Activated T-helper 1 cell treated with anti-CD3 and anti-CD28 coated beads, Interleukin-12 subunit alpha, Interleukin-12 subunit beta, Interleukin-2, Interleukin-4 antibody, amounts not matched to agents 30 ng/mL and 10 ng/mL and 1 ng/mL, durations not matched to agents 14 hours and 24 hours and 36 hours (primary cell): ENCODE results near the gene UROC1. TPM values are rescaled to one million over a fixed set of nuclear protein-coding genes. Genes with fewer than 3 reads are reported as not detected.

Experiments
- DNase-seq: peaks from one replicate; pipeline ENCODE4 v3.0.0; 2021; ENCODE audit warnings: low spot score
- H3K27ac Mint-ChIP-seq: one replicate; pipeline ENCODE4 v1.8.0; 2021; ENCODE audit warnings: mild to moderate bottlenecking, mixed read lengths
- H3K27me3 Mint-ChIP-seq: one replicate; pipeline ENCODE4 v1.8.0; 2022; ENCODE audit warnings: mild to moderate bottlenecking, moderate library complexity, mixed read lengths; ENCODE audit not compliant: insufficient read depth
- H3K36me3 Mint-ChIP-seq: one replicate; pipeline ENCODE4 v1.8.0; 2021; ENCODE audit warnings: low read depth, mixed read lengths
- H3K4me1 Mint-ChIP-seq: one replicate; pipeline ENCODE4 v1.8.0; 2021; ENCODE audit warnings: low read depth, mixed read lengths
- H3K4me3 Mint-ChIP-seq: one replicate; pipeline ENCODE4 v1.8.0; 2021; ENCODE audit warnings: mild to moderate bottlenecking, moderate library complexity, mixed read lengths
- H3K9me3 Mint-ChIP-seq: one replicate; pipeline ENCODE4 v1.8.0; 2021; ENCODE audit warnings: mixed read lengths
- intact Hi-C: fragments of 100-400 bp; cut with micrococcal nuclease; formaldehyde crosslinking; loops from one replicate; pipeline ENCODE4 v1.15.1; 2024
- total RNA-seq: library from RNA; stranded (reverse); gene quantifications from 2 replicates; pipeline ENCODE4 v1.2.3, GENCODE V29; 2022

Gene UROC1
- total RNA-seq, 1 donor from 2014 or later: not detected

DNA sequence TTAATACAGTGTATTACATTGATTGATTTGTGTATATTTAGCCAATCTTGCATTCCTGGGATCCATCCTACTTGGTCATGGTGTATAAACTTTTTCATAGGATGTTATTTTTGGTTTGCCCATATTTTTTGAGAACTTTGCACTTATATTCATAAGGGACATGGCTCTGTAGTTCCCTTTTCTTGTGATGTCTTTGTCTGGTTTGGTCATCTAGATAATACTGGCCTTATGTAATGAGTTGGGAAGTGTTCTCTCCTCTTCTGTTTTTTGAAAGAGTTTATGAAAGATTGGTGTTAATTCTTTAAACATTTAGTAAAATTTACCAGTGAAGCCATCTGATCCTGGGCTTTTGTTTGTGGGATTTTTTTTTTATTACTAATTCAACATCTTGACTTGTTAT, 15.9 kb upstream of the UROC1 start:
- H3K27me3 Mint-ChIP-seq: peaks cover 11% of the 10 kb centered on the region
- H3K4me1 Mint-ChIP-seq: no peaks in the 10 kb centered on the region
- H3K9me3 Mint-ChIP-seq: no peaks in the 10 kb centered on the region
- no peak overlapping the region for H3K27ac Mint-ChIP-seq
- intact Hi-C loops: no loop called here
- DNase-seq: no peak
- H3K36me3 Mint-ChIP-seq: no peaks in the 10 kb centered on the region
- no peak overlapping the region for H3K4me3 Mint-ChIP-seq

DNA sequence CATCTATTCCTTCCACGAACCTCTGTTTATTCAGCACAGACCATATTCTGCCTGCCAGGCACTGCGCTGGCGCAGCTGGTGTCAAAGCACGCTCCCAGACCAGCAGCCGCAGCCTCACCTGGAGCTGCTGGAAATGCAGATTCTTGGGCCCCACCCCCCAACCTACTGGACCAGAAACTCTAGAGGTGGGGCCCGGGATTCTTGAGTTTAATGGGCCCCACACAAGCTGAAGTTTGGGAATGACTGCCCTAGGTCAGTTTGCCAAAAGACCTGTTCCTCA, 13.4 kb upstream of the UROC1 start:
- intact Hi-C loops: no loop called here
- no peak for DNase-seq
- Mint-ChIP-seq H3K27me3 (peaks cover 12% of the 10 kb centered on the region), H3K4me1 (no peaks in the 10 kb centered on the region), H3K4me3 (no peak overlapping the region), H3K9me3 (no peaks in the 10 kb centered on the region), H3K36me3 (no peaks in the 10 kb centered on the region), H3K27ac (no peak overlapping the region)

DNA sequence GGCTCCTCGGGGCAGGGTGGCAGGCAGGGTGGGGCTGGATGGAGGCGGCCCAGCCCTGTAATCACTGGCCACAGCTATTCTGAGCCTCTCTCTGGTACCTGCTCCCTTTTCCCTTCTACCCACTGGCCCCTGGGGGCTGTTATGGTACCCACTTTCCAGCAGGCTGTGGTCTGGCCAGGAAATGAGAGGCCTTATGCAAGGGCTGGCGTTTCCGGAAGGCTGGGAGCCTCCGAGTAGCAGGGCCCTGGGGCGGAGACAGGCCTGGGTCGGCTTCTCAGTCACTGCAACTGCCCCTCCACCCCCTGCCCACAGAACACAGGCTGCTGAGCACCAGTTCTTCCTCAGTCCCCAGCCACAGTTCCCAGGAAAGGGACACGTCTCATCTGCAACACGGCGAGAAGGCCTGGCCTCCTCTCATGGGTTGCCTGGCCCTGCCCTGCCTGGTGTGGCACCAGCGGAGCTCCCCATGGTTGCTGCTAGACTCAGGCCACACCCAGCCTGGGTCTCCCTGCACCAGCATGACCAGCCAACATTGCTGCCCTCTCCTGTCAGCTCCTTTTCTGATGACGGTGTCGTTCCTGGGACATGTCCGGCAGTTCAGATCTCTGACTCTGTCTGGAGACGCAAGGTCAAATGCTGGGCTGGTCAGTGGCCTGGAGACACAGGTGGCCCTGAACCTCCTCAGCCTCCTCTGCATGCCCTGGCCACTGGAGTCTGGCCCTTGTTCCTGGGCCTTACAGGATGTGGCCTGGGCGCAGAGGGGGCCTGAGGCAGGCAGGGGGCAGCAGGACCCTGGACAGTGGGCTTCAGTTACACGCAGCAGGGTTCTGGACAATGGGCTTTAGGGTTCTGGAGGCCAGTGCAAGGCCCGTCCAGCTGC, 12.8 kb upstream of the UROC1 start:
- no peak for DNase-seq
- H3K27me3 Mint-ChIP-seq: peaks cover 17% of the 10 kb centered on the region
- H3K36me3 Mint-ChIP-seq: no peaks in the 10 kb centered on the region
- intact Hi-C loops: no loop called here
- H3K9me3 Mint-ChIP-seq: no peaks in the 10 kb centered on the region
- no peak overlapping the region for H3K27ac Mint-ChIP-seq
- H3K4me3 Mint-ChIP-seq: no peak overlapping the region
- H3K4me1 Mint-ChIP-seq: no peaks in the 10 kb centered on the region

DNA sequence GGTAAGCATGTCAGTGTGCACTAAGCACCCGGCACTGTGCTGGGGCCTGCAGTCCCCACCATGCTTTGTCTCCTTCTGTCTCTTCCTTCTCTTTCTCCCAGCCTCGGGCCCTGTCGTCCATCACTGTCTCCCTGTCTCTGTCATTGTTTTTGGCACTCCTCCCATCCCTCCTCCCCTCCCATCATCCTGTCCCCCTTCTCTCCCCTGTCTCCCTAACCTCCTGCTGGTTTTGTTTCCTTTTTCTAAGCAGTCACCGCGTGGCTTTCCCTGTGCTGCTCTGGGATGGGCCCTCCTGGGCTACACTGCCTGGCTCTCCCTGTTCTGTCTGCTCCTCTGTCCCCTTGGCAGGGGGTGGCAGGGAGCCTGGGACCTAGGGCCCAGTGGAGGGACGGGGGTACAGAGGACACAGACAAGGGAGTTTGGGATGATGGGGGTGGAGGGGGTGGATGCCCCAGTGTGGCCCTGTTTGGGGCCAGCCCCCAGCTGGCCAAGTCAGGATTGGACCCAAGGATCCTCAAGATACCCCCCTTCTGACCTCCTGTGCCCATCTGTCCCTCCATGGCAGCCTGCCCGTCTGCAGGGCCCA, 12.1 kb upstream of the UROC1 start:
- no peaks in the 10 kb centered on the region for H3K9me3 Mint-ChIP-seq

DNA sequence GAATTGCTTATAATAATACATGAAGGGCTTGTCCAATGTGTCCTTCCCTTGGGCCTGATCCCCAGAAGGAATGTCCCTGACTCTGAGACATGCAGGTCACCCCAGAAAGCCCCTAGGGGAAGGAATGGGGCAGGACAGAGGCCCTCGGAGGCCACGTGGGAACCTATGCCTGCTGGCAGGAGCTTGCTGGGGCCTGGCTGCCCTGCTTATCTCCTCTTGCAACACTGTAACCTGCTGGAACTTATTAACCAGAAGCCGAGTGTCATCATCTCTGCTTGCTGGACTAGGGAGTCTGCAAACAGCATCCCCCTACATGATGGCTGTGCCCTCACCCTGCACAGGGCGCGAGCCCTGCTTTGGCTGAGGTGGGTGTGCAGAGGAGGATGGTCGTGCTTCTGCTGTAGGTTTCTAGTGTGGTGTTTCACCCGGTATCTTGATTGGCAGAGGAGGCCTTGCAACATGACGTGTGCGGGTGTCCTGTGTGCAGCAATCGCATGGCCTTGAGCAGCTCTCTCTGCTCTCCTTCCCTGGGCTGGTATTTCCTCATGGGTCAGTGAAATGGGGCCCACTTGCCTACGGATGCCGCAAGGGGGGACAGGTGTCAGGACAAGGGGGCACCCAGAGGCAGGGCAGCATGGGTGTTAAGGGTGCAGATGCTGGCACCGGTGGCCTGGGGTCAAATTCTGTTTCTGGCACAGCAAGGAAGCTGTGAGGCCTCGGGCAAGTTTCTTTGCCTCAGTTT, 11.4 kb upstream of the UROC1 start:
- H3K27ac Mint-ChIP-seq: no peak overlapping the region
- intact Hi-C loops: no loop called here
- H3K4me1 Mint-ChIP-seq: no peaks in the 10 kb centered on the region

More for the DNA sequence above, 12.1 kb upstream of the UROC1 start:
- Mint-ChIP-seq H3K36me3 (no peaks in the 10 kb centered on the region), H3K4me1 (no peaks in the 10 kb centered on the region), H3K4me3 (no peak overlapping the region), H3K27ac (no peak overlapping the region), H3K27me3 (peaks cover 23% of the 10 kb centered on the region)
- intact Hi-C loops: no loop called here
- no peak for DNase-seq

DNA sequence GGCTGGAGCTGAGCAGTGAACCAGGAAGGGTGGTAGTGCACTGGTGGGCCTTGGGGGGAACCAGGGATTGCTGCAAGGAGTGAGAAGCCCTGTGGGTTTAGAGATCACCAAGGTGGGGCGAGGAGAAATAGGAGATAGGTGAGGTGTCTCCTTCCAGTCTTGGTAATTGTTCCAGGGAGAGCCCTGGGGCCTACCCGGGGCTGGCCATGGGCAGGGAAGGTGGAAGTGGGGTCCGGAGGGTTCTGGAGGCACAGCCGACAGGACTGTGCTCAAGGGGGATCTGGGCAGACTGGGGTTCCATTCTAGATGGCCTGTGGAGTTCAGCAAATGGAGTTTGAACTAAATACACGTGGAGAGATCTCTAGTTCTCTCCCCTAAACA, 10.8 kb upstream of the UROC1 start:
- intact Hi-C loops: no loop called here
- Mint-ChIP-seq H3K4me3 (no peak overlapping the region), H3K27me3 (peaks cover 21% of the 10 kb centered on the region), H3K36me3 (no peaks in the 10 kb centered on the region), H3K27ac (peak overlapping the region; percentile 12), H3K9me3 (no peaks in the 10 kb centered on the region), H3K4me1 (no peaks in the 10 kb centered on the region)
- DNase-seq: no peak

More for the DNA sequence above, 11.4 kb upstream of the UROC1 start:
- Mint-ChIP-seq H3K4me3 (no peak overlapping the region), H3K36me3 (no peaks in the 10 kb centered on the region), H3K9me3 (no peaks in the 10 kb centered on the region), H3K27me3 (peaks cover 21% of the 10 kb centered on the region)
- no peak for DNase-seq

DNA sequence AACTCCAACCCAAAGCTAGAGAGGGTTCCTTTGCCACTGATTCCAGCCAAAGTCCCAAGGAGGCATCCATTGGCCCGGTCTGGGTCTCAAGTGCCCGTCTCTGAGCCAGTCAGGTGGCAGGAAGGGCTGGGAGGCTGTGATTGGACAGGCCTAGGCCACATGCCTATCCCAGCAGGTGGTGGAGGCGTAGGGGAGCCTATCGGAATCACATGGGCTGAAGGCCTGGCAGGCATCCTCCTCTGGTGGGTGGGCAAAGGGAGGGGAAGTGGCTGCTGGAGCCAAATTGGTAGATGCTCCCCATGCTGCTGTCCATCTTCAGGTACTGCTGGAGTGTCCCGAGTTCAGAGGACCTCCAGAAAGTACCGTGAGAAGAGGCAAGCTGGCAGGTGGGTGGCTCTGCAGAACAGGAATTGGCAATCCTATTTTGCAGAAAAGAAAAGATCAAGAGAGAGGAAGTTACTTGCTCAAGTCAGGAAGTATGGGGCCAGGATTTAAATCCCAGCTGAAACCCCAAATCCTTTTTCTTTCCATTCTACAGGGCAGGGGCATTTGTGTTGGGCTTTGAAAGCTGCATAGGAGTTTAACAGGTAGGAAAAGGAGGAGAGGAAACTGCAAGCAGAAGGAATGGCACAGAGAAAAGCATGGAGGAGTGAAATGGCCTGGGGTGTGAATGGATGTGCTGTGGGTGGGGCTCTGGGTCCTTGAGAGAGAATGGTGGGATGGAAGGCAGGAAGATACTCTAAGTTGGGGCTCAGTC, 10.1 kb upstream of the UROC1 start:
- Mint-ChIP-seq H3K27ac (no peak overlapping the region), H3K9me3 (no peaks in the 10 kb centered on the region), H3K4me1 (no peaks in the 10 kb centered on the region), H3K4me3 (no peak overlapping the region), H3K27me3 (peaks cover 26% of the 10 kb centered on the region), H3K36me3 (no peaks in the 10 kb centered on the region)
- no peak for DNase-seq
- intact Hi-C loops: no loop called here

DNA sequence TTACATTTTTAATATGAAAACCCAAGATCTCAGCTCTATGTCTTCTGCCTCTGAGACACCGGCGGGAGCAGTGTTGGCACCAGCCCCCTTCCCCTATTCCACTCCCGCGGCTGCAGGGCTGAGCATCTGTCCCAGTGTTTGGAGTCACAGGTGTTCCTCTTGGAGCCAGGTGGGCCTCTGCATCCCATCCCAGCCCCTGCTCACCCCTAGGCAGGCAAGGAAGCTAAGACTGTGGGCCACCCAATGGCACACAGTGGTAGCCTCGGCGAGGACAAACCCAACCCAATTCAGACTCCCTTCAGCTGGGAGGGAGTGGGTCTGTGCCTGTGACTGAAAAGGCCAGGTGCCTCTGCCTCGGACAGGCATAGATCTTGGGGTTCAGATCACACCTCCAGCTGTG, 9.4 kb upstream of the UROC1 start:
- H3K4me3 Mint-ChIP-seq: no peak overlapping the region
- H3K27ac Mint-ChIP-seq: no peak overlapping the region
- no peaks in the 10 kb centered on the region for H3K9me3 Mint-ChIP-seq
- peaks cover 33% of the 10 kb centered on the region for H3K27me3 Mint-ChIP-seq
- no peaks in the 10 kb centered on the region for H3K36me3 Mint-ChIP-seq
- DNase-seq: no peak
- H3K4me1 Mint-ChIP-seq: no peaks in the 10 kb centered on the region
- intact Hi-C loops: no loop called here

DNA sequence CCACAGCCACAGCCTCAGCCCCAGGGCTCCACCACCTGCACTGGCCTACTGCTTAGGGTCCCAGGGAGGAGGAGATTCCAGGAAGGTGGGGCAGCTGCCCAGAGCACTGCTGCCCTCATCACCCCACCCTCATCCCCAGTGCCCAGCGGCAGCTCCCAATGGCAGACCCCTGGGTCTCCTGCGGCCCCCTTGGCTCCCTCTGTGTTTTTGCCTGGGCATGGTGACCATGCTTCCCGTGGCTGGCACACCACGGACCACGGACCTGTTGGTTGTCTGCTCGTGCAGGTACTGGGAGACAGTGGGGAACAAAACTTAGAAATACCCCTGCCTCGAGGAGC, 9.1 kb upstream of the UROC1 start:
- Mint-ChIP-seq H3K36me3 (no peaks in the 10 kb centered on the region), H3K4me1 (no peaks in the 10 kb centered on the region), H3K4me3 (no peak overlapping the region), H3K27me3 (peaks cover 33% of the 10 kb centered on the region), H3K9me3 (no peaks in the 10 kb centered on the region), H3K27ac (no peak overlapping the region)
- intact Hi-C loops: no loop called here
- no peak for DNase-seq

DNA sequence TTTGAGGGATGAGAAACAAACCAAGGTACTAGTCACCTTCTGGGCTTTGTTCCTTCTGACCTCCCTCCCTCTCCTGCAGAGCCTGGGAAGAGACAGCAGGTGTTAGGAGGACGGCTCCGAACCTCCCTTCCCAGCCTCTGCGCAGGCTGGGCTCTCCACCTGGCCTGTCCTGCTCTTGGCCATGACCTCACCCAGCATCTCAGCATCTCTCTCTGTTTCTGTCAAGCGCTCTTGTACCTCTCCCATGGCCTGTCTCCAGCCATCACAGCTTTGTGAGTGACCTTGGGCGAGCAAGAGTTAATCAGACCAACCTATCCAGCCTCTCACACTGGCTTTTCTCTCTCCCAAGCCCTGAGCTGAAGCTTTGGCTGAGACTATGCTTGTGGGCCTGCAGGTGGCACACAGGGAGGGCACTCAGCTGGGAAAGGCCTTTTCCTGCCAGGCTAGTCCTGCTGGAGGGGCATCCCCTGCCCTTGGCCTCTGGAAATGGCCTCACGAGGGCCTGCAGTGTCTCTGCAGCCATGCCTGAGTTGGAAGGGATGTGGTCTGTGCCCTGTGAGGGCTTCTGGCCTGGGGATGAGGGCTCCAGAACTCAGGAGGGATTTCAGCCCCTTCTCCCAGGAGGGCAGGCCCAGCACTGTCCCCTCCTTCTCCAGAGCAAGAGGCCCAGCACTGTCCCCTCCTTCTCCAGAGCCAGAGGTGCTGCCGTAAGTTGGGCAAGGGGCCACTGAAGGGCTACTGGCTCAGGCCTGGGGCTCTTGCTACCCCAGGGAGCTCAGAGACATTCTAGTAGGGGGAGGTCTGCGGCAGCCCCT, 8.5 kb upstream of the UROC1 start:
- Mint-ChIP-seq H3K27me3 (peaks cover 33% of the 10 kb centered on the region), H3K36me3 (no peaks in the 10 kb centered on the region), H3K4me3 (no peak overlapping the region), H3K27ac (no peak overlapping the region), H3K9me3 (no peaks in the 10 kb centered on the region), H3K4me1 (no peaks in the 10 kb centered on the region)
- DNase-seq: no peak
- intact Hi-C loops: loop anchor here (2.0 kb wide), 1 partner anchor 129 kb away; the partner anchor contains the start of gene TXNRD3

DNA sequence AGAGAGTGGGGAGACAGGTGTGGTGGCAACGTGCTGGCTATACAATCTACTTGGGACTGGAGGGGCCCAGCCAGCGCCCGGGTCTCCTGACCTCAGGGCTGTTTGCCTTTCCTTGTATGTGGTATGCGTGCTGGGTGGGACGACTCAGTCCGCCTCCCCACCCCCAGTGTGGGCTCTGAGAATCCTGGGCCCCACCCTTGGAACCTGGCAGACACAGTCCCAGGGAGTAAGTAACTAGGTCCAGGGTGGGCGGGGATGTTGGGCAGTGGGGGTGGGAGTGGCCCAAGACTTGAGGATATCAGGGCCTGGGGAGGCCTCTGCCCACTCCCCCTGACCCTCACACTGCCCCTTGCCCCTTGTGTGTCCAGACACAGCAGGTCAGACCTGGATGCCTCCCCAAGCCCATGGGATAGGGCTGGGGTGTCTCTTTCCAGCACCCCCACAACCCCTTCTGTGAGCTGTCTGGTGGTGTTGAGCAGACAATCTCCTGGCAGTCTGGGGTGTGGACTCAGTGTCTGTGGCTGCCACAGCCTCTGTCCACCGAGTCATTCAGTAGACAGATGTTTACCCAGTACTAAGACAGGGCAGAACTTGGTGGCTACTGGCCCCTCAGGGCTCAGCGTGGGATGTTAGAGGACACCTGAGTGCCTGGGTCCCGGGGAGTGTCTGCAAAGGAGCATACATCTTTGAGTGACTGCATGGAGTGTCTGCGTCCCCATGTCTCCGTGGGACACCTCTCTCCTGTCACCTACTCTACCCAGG, 7.7 kb upstream of the UROC1 start:
- intact Hi-C loops: loop anchor here (2.0 kb wide), 1 partner anchor 130 kb away; the partner anchor contains the start of gene TXNRD3
- DNase-seq: no peak
- Mint-ChIP-seq H3K4me1 (no peaks in the 10 kb centered on the region), H3K27ac (no peak overlapping the region), H3K4me3 (no peak overlapping the region), H3K27me3 (peaks cover 33% of the 10 kb centered on the region), H3K9me3 (no peaks in the 10 kb centered on the region), H3K36me3 (no peaks in the 10 kb centered on the region)
